ENCODE data around the gene AMH. TPM values are rescaled to one million over a fixed set of nuclear protein-coding genes. Genes with fewer than 3 reads are reported as not detected.

Gene AMH
- total RNA-seq, 2 experiments from 2014 or later = 14.8 to 49.7 TPM

DNA sequence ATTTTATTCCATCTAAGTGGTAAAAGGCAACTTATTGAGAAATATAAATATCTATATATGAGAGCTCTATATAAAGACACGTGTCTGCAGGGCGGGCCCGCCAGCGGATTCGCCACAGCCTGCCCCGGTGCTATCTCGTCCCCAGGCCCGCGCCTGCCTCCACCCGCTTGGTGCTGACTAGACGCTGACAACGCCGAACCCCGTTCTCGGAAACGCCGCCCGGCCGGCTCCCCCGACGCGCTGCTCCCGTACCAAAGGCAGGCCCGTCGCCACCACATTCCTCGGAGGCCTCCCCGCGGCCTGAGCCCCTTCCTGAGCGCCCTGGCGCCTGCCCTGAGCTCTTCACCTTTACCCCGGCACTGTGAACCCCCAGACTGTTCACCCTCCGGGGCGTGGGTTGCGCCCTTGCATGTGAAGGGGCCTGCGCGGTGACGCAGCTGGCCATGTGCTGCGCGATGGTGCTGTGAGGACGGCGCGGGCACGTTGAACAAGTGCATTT, 19.0 kb upstream of the AMH start:
- H3K27ac ChIP-seq (ENCODE audit: low read depth, low read length, poor library complexity, severe bottlenecking) = no peak overlapping the region
- H3K9me3 ChIP-seq (ENCODE audit: low read length) = no peaks in the 10 kb centered on the region
- ChIA-PET POLR2A (interaction anchor here (0.5 kb wide), 1 partner anchor 221 kb away, joined by 3 read pairs; no protein-coding TSS in a partner anchor), CTCF (ENCODE audit: unreplicated experiment) (interaction anchor here (0.5 kb wide), 2 partner anchors 59 to 469 kb away, joined by 3 to 4 read pairs; no protein-coding TSS in a partner anchor)
- no peaks in the 10 kb centered on the region for H3K9me2 ChIP-seq (ENCODE audit: insufficient read depth, low read length)
- no peak overlapping the region for H3K4me2 ChIP-seq (ENCODE audit: low read length)
- TF ChIP-seq EZH2phosphoT487 (IDR thresholded peaks at IDR 0.05; ENCODE audit: borderline replicate concordance, low read depth, low read length) = no peak
- intact Hi-C loops (cut with micrococcal nuclease; ENCODE audit: unreplicated experiment) = no loop called here
- peaks cover 25% of the 10 kb centered on the region for H3K79me2 ChIP-seq (ENCODE audit: insufficient read depth, low read depth, low read length)
- DNase-seq (ENCODE audit: low spot score) = no peak
- peaks cover 2% of the 10 kb centered on the region for H4K20me1 ChIP-seq (ENCODE audit: insufficient read depth, low read length)
- no peak overlapping the region for H2AFZ ChIP-seq (ENCODE audit: low read length)
- TSS peak; percentile 64 for BruUV-seq (replicated peaks)
- H3K4me1 ChIP-seq (ENCODE audit: insufficient read depth, low read length, poor library complexity, severe bottlenecking) = peaks cover 67% of the 10 kb centered on the region
- H3K4me3 ChIP-seq (ENCODE audit: low read depth, low read length, poor library complexity, severe bottlenecking) = no peak overlapping the region
- H3K36me3 ChIP-seq (ENCODE audit: insufficient read depth, low read length) = peaks cover 88% of the 10 kb centered on the region

GRCh38 chr19:2230807-2231533, 18.2 kb upstream of the AMH start:
- Histone ChIP-seq H3K9me3 (ENCODE audit: low read length) (no peaks in the 10 kb centered on the region), H3K79me2 (ENCODE audit: insufficient read depth, low read depth, low read length) (peaks cover 33% of the 10 kb centered on the region), H3K4me1 (ENCODE audit: insufficient read depth, low read length, poor library complexity, severe bottlenecking) (peaks cover 67% of the 10 kb centered on the region), H3K4me2 (ENCODE audit: low read length) (no peak overlapping the region; the same call in 1 of the 2 replicates), H2AFZ (ENCODE audit: low read length) (no peak overlapping the region), H3K27ac (ENCODE audit: low read depth, low read length, poor library complexity, severe bottlenecking) (peak overlapping the region; percentile 23), H3K4me3 (ENCODE audit: low read depth, low read length, poor library complexity, severe bottlenecking) (no peak overlapping the region), H4K20me1 (ENCODE audit: insufficient read depth, low read length) (peaks cover 4% of the 10 kb centered on the region), H3K9me2 (ENCODE audit: insufficient read depth, low read length) (no peaks in the 10 kb centered on the region), H3K36me3 (ENCODE audit: insufficient read depth, low read length) (peaks cover 79% of the 10 kb centered on the region)
- TF ChIP-seq EZH2phosphoT487 (IDR thresholded peaks at IDR 0.05; ENCODE audit: borderline replicate concordance, low read depth, low read length) = no peak
- DNase-seq (ENCODE audit: low spot score) = no peak
- ChIA-PET POLR2A (interaction anchor here (0.7 kb wide), 1 partner anchor 73 kb away, joined by 4 read pairs; no protein-coding TSS in a partner anchor), CTCF (ENCODE audit: unreplicated experiment) (interaction anchor here (0.5 to 0.6 kb wide), 2 partner anchors 59 to 390 kb away, joined by 3 to 5 read pairs; no protein-coding TSS in a partner anchor)
- no TSS peak for BruUV-seq (replicated peaks)
- intact Hi-C loops (cut with micrococcal nuclease; ENCODE audit: unreplicated experiment) = no loop called here

- DNase-seq (ENCODE audit: low spot score) = peak; percentile 50
- POLR2A ChIA-PET = interaction anchor here (0.7 kb wide), 1 partner anchor 74 kb away, joined by 4 read pairs; no protein-coding TSS in a partner anchor
Measured at GRCh38 chr19:2231621-2232221, 17.4 kb upstream of the AMH start.

More at GRCh38 chr19:2231621-2232221, 17.4 kb upstream of the AMH start:
- no peaks in the 10 kb centered on the region for H3K9me3 ChIP-seq (ENCODE audit: low read length)
- peaks cover 34% of the 10 kb centered on the region for H3K79me2 ChIP-seq (ENCODE audit: insufficient read depth, low read depth, low read length)
- peaks cover 71% of the 10 kb centered on the region for H3K36me3 ChIP-seq (ENCODE audit: insufficient read depth, low read length)
- no peak overlapping the region; the same call in 1 of the 2 replicates for H3K4me2 ChIP-seq (ENCODE audit: low read length)
- H2AFZ ChIP-seq (ENCODE audit: low read length) = no peak overlapping the region
- BruUV-seq (replicated peaks) = no TSS peak
- intact Hi-C loops (cut with micrococcal nuclease; ENCODE audit: unreplicated experiment) = no loop called here
- no peak overlapping the region for H3K4me3 ChIP-seq (ENCODE audit: low read depth, low read length, poor library complexity, severe bottlenecking)
- TF ChIP-seq EZH2phosphoT487 (IDR thresholded peaks at IDR 0.05; ENCODE audit: borderline replicate concordance, low read depth, low read length) = no peak
- TF ChIP-seq, protein P1, sequence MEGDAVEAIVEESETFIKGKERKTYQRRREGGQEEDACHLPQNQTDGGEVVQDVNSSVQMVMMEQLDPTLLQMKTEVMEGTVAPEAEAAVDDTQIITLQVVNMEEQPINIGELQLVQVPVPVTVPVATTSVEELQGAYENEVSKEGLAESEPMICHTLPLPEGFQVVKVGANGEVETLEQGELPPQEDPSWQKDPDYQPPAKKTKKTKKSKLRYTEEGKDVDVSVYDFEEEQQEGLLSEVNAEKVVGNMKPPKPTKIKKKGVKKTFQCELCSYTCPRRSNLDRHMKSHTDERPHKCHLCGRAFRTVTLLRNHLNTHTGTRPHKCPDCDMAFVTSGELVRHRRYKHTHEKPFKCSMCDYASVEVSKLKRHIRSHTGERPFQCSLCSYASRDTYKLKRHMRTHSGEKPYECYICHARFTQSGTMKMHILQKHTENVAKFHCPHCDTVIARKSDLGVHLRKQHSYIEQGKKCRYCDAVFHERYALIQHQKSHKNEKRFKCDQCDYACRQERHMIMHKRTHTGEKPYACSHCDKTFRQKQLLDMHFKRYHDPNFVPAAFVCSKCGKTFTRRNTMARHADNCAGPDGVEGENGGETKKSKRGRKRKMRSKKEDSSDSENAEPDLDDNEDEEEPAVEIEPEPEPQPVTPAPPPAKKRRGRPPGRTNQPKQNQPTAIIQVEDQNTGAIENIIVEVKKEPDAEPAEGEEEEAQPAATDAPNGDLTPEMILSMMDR (conservative IDR thresholded peaks at IDR 0.05; ENCODE audit: low read length) = peak; percentile 61; the same call in 1 of the 2 replicates
- CTCF ChIA-PET (ENCODE audit: unreplicated experiment) = interaction anchor here (0.6 kb wide), 1 partner anchor 389 kb away, joined by 5 read pairs; no protein-coding TSS in a partner anchor
- H4K20me1 ChIP-seq (ENCODE audit: insufficient read depth, low read length) = peaks cover 4% of the 10 kb centered on the region
- peak overlapping the region; percentile 23 for H3K27ac ChIP-seq (ENCODE audit: low read depth, low read length, poor library complexity, severe bottlenecking)
- H3K9me2 ChIP-seq (ENCODE audit: insufficient read depth, low read length) = no peaks in the 10 kb centered on the region
- peaks cover 66% of the 10 kb centered on the region for H3K4me1 ChIP-seq (ENCODE audit: insufficient read depth, low read length, poor library complexity, severe bottlenecking)
